NCI-H226 (cell line): Measurements from ENCODE around the gene LCN15.
"Not testable (repeated sequence)": the region's sequence is repeated elsewhere in the genome, so short reads cannot be mapped to it uniquely, and the experiment has no call there.

ENCODE experiments used
- DNase-seq: peaks from one replicate; pipeline ENCODE4 v3.0.0-alpha.2; 2015

The LCN15 gene

DNA sequence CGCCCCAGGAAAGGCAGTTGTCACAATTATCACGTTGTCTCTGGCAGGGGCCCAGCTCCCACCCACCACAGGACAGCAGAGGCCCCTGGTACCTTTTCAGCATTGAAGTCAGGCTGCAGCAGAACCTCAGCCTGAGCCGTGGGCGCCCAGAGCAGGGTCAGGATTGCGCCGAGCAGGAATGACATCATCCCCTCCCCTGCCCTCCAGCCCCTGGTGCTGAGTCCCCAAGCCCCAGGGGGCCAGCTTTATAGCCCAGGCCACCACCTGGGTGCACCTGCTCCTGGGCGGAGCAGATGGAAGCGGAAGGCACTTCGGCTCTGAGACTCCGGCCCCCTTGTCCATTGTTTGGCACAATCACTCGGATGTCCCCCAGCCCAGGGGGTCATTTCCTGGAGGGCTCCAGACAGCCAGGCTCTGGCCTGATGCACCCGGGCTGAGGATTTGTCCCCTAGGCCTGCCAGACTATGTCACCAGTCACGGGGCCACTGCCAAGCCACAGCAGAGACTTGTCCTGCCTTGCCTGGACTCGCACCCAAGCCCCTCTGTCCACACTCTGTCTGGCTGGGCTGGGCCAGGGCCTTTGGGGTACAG, at the start of gene LCN15:
Gene LCN15, minus strand, starts transcription at position 218 of the 591 bp plus-strand sequence. Its CDS starts 30 bp downstream, at position 188.
- no peak for DNase-seq

DNA sequence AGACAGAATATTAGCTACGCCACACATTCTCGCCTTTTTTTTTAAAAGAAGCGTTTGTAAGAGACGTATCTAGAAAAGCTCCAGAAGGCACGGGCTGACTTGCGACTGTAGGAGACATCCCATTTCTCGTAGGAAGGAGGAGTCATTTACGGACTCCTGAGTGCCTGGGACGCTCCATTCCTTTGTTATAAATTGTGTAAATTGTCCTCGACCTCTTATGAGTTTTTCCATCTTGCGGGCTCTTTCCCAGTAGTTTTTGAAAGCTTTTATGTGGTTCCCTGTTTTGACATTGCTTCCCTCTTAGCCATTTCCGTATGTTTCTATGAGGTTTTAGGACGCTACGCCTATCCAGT, 44.5 kb upstream of the LCN15 start:
- no peak for DNase-seq

DNA sequence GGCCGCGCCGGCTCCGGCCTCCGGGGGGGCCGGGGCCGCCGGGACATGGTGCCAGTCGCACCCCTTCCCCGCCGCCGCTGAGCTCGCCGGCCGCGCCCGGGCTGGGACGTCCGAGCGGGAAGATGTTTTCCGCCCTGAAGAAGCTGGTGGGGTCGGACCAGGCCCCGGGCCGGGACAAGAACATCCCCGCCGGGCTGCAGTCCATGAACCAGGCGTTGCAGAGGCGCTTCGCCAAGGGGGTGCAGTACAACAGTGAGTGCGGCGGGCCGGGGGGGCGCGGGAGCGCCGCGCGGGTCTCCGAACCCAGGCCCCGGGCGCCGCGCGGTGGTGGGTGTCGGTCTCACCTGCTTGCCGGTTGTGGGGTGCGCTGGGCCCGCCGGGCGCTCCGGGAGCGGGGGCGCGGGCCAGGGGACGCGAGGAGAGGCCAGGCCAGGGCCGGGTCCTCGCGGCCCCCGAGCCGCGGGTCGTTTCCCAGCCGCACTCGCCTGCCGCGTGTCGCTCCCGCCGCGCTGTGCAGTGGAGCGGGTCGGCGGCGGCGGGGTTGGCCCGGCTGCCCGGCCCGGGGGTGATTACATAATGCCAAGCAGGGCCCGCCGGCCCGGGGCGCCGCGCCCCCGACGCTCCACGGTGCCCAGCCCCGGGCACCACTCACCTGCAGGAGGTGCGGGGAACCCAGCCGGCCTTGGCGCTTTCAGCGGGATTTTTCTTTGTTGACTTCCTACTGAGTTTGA, 43.9 kb upstream of the LCN15 start:
- no peak for DNase-seq

DNA sequence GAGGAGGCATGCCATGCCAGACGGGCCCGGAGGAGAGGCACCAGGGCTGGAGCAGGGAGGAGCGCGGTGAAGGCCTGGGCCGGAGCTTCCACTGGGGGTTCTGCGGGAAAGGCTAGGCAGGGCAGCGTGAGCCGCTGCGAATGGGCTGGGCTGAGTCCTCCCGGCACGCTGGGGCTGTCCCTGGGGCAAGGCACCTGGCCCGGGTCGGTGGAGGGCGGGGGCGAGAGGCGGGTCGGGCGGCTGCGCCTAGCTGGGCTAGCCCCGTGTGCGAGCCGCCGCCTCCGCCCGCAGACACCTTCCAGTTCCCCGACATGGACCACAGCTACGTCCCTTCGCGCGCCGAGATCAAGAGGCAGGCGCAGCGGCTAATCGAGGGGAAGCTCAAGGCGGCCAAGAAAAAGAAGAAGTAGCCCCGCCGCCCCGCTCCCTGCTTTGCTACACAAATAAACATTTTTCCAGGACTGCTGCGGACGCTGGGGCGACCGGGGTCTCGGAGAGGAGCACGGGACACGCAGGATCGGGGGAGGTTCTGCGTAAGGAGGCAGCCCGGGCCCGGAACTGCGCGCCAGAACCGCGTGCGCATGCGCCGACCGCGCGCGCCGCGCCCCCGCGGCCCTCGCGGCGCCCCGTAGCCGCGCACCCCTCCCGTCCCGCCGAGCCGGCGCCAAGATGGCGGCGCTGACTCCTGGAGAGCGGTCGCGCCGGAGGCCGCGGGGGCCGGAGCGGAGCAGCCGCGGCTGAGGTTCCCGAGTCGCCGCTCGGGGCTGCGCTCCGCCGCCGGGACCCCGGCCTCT, 43.2 kb upstream of the LCN15 start, which contains the start of gene RABL6:
Gene RABL6, plus strand, starts transcription at position 668 of the 794 bp plus-strand sequence. CDS start 249 bp downstream, outside the sequence.
- peak; percentile 70 for DNase-seq

GRCh38 chr9:136806631-136807201, 42.4 kb upstream of the LCN15 start:
- DNase-seq, result no peak

DNA sequence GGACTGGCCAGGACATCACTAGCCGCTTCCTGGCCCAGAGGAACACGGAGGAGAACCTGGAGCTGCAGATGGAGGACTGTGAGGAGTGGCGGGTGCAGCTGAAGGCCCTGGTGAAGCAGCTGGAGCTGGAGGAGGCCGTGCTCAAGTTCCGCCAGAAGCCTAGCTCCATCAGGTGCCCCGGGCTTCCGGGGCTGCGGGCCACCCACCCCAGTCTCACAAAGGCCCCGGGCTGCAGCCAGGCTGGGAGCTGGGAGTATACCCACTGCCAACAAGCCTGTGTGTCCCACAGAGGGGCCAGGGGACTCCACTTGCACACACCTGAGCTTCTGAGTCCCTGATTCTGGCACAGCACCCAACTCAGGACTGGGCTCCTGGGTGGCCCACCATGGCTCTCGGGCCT, 41.7 kb upstream of the LCN15 start:
- no peak for DNase-seq

DNA sequence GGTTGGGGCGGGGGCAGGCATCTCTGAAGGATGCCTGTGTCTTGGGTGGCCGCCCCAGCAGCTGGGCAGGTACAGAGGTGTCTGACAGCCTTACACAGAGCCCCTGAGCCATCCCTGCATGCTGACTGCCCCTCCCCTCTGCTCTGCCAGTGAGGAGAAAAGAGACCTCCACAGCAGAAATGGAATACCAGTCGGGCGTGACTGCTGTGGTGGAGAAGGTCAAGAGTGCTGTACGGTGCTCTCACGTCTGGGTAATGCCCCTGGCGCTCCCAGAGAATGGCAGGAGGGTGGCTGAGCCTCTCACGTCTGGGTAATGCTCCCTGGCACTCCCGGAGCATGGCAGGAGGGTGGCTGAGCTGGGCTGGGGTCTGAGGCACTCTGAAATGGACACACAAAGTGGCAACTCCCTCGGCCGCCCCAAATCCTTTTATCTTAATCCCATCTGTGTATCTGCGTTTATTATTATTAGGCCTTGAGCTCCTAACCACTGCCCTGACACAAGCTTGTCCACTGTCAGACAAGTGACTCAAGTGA, 41.0 kb upstream of the LCN15 start:
- no peak for DNase-seq

- DNase-seq, result no peak
Measured at GRCh38 chr9:136804509-136805206, 40.3 kb upstream of the LCN15 start.

GRCh38 chr9:136803551-136804508, 39.5 kb upstream of the LCN15 start:
- no peak for DNase-seq

GRCh38 chr9:136803009-136803550, 38.8 kb upstream of the LCN15 start:
- DNase-seq, result not testable (repeated sequence)

GRCh38 chr9:136802321-136802720, 38.0 kb upstream of the LCN15 start:
- no peak for DNase-seq

DNA sequence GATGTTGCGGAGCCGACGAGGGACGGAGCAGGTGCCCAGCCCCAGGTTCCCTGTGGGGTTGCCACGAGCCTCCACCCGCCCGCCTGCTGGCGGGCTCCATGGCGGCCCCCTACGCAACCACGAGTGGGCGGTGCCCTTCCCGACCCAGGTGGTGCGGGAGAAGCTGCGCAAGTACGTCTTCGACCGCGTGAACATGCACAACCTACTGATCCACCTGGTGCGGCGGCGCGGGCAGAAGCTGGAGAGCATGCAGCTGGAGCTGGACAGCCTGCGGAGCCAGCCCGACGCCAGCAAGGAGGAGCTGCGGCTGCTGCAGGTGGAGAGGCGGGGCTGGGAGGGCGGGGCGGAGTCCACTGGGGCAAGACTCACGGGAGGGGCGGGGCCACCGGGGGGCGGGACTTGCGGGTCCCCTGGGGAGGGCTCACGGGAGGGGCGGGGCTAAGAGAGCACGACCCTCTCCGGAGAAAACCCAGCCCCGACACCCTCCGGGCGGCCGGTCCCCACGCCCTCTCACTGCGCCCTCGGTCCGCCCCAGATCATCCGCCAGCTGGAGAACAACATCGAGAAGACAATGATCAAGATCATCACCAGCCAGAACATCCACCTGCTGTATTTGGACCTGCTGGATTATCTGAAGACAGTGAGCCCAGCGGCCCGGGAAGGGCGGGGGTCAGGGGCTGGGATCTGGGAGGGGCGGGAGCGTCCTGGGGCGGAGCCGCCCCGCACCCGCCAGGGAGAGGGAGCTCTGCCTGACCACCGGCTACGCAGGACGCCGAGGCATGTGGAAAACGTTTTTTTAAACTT, 35.7 kb upstream of the LCN15 start:
- peak; percentile 73 for DNase-seq

GRCh38 chr9:136799079-136799853, 34.9 kb upstream of the LCN15 start:
- no peak for DNase-seq

GRCh38 chr9:136798708-136799078, 34.4 kb upstream of the LCN15 start:
- no peak for DNase-seq

DNA sequence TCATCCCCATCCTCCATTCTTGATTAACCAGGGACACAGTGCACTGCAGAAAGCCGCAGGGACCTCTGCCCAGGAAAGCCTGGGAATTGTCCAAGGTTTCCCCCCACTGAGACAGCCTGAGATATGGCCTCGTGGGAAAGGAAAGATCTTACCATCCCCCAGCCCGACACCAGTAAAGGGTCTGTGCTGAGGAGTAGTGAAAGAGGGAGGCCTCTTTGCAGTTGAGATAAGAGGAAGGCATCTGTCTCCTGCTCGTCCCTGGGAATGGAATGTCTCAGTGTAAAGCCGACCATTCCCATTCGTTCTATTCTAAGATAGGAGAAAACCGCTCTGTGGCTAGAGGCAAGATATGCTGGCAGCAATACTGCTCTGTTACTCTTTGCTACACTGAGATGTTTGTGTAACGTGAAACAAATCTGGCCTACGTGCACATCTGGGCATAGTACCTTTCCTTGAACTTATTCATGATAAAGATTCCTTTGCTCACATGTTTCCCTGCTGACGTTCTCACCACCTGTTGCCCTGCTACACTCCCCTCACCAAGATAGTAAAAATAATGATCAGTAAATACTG, 32.5 kb upstream of the LCN15 start:
- DNase-seq, result peak; percentile 90

- no peak for DNase-seq
Measured at GRCh38 chr9:136796238-136796774, 32.0 kb upstream of the LCN15 start, which contains the start of gene CCDC183. CCDC183 (plus strand) TSS chr9:136796338; CDS start chr9:136796398, 60 bp downstream.

GRCh38 chr9:136795000-136795348, 30.7 kb upstream of the LCN15 start:
- no peak for DNase-seq

- DNase-seq, result no peak
Measured at GRCh38 chr9:136794281-136794999, 30.1 kb upstream of the LCN15 start.
